ENCODE measurements around the gene EMP1.

The EMP1 gene

GRCh38 chr12:13198241-13198640, 1.7 kb downstream of the EMP1 start:
- no peak for DNase-seq

- DNase-seq, result no peak
Observed at GRCh38 chr12:13198876-13199275, 2.4 kb downstream of the EMP1 start.

- no peak for DNase-seq
Observed at GRCh38 chr12:13199592-13199991, 3.1 kb downstream of the EMP1 start.

GRCh38 chr12:13200841-13201240, 4.3 kb downstream of the EMP1 start:
- no peak for DNase-seq

DNA sequence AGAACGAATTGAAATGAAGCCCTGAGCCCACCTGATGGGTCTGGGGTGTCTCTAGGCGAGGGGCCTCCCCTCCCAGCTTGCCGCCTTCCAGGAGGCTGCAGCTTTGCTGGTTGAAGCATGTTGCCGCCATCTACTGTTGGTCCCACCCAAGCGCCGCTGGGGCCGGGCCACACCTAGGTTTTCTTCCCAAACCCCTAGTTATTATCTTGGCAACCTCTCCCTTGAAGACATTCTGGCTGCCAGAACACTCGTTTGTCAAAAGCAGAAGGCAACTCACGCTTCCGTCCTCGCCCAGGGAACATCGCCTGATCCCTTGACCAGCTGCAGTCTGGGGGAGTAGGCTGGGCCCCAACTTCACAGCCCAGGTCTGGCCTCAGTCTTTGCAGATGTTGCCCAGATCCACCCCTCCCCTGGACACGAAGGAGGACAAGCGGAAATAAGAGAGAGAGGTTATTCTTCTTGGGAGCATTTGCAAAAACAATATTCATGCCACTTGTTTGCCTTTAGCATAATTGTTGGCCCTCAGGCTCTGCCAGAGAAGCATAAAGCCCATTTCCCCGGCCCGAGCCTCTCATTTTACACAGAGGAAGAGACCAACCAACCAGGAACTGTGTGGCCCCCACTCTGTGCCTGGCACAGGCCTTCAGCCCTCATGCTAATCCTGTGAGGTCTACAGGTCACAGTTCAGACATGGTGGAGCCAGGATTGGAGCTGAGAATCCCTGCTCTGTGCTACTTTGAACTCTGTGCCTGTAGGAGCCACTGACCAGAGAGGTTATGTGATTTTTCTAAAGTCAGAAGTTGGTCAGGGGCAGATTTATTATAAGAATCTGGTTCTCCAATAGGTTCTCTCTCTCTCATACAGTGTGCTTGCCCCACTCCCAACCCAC, 6.8 kb downstream of the EMP1 start:
- DNase-seq, result no peak

DNA sequence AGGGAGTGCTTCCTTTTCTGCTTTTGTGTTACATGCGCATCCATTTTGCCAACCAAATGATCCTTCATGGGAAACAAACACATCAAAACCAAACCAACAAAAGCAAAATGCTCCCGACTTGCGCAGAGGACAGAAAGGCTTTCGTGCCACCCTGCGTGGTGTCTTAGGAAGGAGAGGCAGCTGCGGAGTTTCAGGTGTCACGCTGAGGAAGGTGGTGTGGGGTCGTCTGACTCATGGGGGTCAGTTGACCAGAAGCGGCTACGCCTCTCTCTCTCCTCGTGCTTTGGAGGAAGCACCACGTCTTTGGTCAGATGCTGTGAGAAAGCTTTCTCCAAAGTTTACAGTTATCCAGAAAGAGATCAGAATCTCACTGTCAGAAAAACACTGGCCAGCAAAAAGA, 7.9 kb downstream of the EMP1 start:
- no peak for DNase-seq

- DNase-seq, result no peak
Observed at GRCh38 chr12:13205809-13206559, 9.5 kb downstream of the EMP1 start.

DNA sequence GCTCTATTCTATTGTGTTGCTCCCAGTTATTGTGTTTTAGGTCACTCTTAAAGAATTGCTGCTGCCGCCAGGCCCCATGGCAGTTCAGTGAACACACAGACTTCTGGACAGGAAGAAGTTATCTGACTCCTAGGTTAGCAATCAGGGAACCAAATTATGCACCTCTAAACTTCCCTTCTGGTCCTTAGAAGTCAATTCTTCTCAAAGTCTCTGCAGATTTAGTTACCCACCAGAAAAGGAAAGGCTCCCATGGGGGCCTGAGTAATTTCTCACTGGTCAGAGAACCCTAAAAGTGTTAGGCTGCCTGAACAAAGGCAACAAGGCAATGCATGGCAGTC, 10.0 kb downstream of the EMP1 start:
- DNase-seq, result no peak

DNA sequence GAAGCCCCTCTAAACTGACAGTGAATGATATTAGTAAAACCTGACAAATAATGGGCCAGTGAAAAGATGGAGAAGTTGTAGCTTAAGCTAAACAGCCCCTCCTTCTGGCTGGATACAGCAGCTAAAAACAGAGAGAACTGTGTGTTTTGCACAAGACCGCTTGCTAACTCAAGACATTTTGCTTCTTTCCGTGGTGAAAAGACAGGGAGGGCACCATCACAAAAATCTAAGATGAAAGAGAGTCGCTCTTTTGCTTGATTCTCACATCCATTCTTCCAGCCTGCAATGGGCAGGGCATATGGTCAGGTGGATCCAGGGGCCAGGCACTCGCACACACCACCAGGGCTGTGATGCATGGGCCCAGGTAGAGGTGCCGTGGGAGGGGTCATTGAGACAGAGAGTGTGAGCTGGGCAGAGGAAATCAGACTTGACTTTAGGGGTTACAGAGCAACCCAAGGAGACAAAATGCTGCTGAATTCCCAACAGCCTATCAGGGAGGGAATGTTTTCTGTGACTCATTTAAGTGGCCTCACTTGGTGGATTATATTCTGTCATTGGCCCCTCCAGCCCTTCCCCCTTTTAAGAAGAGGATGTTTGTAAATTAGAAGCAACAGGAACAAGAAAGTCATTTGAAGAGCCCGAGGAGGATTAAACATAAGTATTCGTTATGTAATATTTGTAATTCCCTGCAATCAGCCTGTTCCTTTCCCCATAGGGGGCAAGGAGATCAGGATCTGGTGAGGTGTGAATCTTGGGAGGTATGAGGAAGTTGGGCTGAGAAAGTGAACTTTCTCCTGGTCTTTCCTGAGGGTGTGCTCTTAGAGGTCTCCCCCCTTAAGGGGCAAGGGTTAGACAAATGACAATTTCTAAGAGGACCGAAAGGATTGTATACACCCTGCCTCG, 12.3 kb downstream of the EMP1 start:
- peak; percentile 42 for DNase-seq

GRCh38 chr12:13209436-13210235, 13.1 kb downstream of the EMP1 start:
- DNase-seq, result no peak

DNA sequence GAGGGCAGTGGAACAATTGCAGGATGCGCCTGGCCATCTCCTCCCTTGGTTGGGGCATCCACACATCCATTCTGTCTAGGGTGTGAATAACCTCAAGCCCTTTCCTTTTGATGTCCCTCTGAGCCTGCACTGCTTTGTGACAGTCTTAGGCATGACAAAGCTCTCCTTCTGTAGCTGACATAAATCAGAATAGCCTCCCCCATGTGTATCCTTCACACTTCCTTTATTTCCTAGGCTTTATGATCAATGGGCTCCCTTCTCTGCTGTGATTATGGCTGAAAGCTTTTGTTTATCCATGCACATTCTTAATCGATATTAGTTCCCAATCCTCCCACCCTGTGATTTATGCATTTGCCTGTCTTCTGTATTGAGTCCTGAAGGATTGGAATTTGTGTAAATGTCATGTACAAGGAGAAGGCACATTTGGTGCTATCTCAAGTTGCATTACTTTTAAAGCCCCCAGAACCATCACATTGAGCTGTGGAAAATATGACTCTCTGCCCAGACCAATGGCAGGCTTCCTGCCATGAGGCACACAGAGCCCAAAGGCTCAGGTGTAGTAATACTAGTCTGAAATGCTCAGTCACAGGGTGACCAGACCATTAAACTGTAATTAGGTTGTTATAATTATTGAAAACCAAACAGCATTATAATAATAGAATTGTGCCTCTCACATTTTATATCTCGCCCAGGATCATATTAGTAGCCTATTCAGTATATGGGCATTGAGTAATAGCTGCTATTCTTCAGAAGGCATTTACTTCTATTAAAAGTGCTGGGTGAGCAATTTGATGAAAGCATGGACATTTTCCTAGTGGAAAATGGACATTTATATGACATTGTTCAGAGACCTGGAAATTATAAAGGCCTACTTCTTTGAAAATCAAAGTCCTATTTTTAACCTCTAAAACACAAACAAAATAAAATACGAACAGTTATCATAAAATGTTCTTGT, 14.0 kb downstream of the EMP1 start:
- DNase-seq, result no peak

GRCh38 chr12:13211191-13211858, 14.8 kb downstream of the EMP1 start:
- DNase-seq, result peak; percentile 27

- peak; percentile 81 for DNase-seq
Observed at GRCh38 chr12:13211859-13212664, 15.5 kb downstream of the EMP1 start.

DNA sequence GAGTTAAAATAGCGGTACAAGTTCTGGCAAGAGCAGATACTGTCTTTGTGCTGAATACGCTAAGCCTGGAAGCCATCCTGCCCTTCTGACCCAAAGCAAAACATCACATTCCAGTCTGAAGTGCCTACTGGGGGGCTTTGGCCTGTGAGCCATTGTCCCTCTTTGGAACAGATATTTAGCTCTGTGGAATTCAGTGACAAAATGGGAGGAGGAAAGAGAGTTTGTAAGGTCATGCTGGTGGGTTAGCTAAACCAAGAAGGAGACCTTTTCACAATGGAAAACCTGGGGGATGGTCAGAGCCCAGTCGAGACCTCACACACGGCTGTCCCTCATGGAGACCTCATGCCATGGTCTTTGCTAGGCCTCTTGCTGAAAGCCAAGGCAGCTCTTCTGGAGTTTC, 18.5 kb downstream of the EMP1 start:
- DNase-seq, result no peak

DNA sequence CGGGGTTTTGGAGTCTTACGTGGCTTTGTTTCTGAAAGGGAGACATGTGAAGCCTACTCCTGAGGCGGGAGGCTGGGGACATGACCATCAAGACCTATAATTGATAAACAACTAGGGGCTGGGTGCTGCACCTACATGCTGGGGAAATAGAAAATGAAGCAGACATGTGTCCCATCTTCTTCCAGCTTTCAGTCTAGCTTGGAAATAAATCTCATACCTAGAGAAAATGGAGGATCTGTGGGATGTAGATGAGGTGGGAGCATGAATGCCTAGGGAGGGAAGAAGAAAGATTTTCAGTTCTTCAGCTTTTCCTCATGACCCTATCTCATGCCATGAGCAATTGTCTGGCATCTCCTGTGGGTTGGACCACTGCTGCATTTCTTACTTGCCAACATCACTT, 22.1 kb downstream of the EMP1 start:
- no peak for DNase-seq

GRCh38 chr12:13219320-13219719, 22.8 kb downstream of the EMP1 start:
- no peak for DNase-seq

GRCh38 chr12:13220838-13221237, 24.3 kb downstream of the EMP1 start:
- DNase-seq, result no peak

- no peak for DNase-seq
Observed at GRCh38 chr12:13222076-13222475, 25.6 kb downstream of the EMP1 start.

DNA sequence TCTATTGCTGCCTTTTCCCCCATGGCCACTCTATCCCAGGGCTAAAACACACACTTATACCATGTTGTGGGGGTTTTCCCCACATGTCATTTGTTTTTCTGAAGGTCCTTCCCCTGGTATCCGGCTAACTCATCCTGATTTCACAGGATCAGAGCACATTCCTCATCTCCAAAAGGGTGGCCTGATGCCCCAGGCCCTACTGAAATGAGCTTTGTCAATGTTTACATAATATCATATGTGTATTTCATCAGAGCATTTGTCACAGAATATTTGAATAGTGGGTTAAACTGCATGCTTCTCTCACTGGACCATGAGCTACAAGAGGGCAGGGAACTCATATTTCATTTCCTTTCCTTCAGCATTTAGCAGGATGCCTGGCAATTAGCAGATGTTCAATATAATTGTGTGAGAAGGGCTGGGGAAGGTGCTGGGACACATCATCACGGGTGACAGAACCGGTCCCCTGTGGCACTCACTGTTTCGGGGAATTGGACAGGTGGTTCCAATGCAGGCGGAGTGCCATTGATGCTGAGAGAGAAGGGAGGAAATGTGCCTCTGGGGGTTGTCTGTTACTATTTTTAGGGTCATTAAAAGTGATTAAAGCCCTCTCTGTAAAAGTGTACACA, 26.8 kb downstream of the EMP1 start:
- no peak for DNase-seq
